OCI-M2 (cell line): ENCODE data around the gene MATN4.

Source experiments
- DNase-seq: peaks from one replicate; lab custom pipeline; 2025; ENCODE audit not compliant: unreplicated experiment; lab: John Stamatoyannopoulos, UW

Gene MATN4

GRCh38 chr20:45341579-45341938 lies 33.5 kb upstream of the MATN4 start:
- no peak for DNase-seq

DNA sequence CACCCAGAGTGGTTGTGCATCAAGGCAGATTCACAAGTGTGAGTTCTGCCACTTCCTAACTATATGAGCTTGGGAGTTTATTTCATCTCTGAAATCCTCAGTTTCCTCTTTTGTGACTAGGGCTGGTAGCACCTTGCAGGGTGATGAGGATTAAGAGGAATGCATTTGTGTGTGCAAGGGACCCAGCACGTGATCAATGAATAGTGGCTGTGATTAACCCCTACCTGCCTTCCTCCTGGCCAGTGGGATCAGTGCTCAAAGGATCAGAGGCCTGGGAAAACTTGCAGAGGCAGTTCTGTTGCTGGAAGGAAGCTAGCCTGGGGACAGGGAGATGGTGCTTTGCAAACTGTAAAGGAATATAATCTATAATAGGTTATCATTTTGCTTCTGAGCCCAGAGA lies 32.9 kb upstream of the MATN4 start:
- DNase-seq, result no peak

- no peak for DNase-seq
Observed at GRCh38 chr20:45340236-45340847, 32.2 kb upstream of the MATN4 start.

DNA sequence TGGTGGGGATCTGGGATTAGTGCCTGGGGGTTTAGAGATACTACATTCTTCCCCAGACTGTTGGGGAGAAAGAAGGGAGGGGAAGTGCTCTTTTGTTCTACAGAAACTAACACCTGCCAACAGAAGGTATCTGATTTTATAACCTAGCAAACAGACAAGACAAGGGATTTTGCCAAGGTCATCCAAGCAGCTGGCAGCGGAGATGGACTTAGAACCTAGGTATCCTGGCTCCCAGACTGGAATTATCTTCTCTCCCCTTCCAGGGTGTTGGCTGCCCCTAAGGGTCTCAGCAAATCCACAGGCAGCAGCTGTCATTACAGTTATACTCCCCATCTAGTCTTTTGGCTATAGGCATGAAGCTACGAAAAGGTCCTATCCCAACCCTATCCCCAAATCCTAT lies 31.7 kb upstream of the MATN4 start:
- DNase-seq, result no peak

DNA sequence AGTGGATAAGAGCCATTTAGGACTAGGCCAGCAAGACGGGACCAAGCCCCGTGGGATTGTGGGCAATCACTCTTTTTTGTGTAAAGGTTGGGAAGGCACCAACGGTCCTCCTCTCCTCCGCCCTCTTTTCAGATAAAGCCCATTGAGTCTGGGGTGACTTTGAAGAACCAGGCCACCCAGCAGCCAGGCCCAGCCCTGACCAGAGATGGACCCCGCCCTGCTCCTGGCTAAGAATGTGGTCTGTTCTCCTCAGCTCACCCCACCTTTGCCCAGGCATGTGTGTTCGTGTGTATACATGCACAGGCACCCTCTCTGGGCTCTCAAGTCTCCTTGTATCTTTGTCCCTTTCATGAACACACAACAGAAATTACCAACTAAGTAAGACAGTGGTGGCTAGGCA lies 31.0 kb upstream of the MATN4 start:
- DNase-seq, result no peak

GRCh38 chr20:45338121-45339030 lies 30.3 kb upstream of the MATN4 start:
- DNase-seq, result no peak

GRCh38 chr20:45337367-45338120 lies 29.4 kb upstream of the MATN4 start:
- no peak for DNase-seq

DNA sequence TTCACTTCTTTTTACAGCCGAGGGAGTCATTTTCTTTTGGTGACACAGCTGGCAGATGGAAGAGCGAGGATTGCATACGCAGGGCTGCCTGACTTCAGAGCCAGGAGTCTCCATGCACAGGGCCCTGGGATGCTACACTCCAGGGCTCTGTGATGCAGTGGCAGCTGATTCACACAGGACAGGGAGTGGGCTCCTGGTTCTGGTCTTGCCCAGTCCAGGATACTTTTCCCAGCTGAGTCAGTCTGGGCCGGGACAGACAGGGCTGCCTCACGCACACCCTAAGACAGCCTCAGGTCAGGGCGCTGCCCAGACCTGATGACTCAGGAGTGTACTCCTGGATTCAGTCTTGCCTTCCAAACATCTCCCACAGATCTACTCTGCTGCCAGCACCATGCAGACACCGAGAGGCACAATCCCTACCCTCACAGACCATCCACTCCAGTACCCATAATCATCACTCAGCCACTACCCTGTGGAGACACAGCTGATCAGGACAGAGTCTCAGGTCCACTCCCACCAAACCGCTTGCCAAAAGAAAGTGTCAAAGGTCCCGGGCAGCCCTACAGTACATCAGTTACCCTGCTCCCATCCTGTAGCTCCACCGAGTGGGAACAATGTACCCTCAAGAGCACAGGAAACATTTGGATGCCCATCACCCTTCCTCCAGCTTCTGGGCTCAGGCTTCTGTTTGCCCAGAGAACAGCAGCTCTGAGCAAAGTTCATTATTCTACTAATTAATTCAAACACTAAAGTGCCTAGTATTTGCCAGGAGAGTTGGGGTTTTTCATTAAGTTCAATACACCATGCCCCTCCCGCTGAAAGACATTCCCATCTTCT lies 28.6 kb upstream of the MATN4 start:
- DNase-seq, result no peak

DNA sequence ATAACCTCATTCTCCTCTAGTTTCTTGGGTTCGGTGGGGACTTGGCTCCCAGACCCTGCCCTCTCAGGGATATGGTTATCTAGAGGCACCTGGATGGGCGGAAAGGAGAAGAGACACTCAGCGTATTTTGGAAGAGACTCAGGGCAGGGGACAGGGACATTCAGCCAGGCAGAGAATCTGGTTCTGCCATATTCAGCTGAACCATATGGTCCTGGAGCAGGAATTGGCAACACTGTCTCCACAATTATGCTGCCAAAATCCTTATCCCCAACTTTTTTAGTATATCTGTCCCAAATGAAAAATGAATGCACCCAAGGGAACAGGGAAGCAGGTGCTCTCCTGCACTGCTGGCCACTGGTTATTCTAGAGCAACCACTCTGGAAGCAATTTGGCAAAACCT lies 22.4 kb upstream of the MATN4 start:
- no peak for DNase-seq

DNA sequence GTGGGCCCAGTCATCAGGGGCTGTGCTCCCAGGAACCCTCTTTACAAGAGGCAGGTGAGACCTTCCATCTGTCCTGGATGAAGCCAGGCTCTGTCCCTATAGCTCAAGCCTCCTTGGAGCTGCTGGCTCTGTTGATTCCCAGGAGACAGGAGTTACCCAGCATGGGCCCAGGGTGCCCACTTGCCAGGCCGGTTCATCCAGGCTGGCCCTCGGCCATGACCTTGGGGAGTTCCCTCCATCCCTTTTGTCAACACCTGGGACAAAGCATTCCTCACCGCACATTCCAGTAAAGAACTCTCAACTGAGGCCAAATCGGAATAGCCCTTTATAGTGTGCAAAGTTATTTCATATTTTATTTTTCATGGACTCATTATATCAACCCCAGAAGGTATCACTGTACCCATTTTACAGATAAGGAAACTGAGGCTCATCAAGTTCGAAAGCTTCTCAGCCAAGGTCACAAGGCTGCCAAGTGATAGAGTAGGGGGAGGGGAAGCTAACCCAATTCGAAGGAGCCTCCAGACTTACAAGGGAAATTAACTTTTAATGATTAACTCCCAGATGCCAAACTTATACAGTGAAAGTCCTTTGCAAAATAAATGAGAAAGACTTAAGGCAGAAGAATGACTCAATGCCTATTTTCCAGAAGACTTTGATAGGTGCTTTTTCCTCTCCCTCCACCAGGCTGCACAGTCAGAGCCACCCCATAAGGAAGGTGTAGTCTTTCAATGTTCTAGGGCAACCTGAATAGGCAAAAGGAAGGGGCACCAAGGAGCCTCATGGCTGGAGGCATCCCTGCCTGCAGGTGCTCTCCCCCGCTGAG lies 21.6 kb upstream of the MATN4 start:
- no peak for DNase-seq

DNA sequence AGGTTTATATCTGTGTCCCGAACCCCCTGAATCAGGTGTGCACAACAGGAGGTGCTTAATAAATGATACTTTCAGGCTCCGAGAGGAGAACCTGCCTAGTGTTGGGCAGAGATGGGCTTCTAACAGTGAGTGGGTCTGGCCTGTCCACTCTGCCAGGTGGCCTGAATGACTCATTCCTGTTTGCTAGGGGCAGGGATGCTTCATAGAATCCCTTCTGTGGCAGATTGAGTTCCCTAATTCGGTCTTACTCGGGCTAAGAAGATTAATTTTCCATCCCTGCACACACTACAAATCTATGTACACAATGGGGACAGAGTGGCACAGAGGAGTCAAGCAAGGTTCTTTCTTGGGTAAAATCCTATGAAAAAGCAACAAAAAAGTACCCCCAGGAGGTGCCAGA lies 20.4 kb upstream of the MATN4 start:
- DNase-seq, result no peak

DNA sequence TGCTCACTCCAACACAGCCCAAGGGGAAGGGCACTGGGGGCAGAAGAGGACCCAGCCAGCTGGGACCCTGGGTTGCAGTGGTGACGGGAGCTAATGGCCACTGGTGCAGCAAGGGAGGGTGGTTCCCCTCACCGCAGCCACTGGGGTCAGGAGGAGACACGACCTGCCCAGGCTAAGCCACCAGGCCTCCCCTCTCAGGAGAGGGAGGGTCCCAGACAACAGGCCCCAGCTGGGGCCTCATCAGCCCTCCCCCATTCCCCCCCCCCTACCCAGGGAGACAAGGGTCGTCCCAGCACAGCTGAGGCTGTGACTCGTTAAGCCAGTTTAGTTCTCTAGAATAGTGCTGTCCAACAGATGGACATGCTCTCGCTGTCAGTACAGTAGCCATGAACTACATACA lies 17.3 kb upstream of the MATN4 start:
- no peak for DNase-seq

GRCh38 chr20:45323731-45324130 lies 15.6 kb upstream of the MATN4 start:
- DNase-seq, result no peak

GRCh38 chr20:45322952-45323383 lies 14.9 kb upstream of the MATN4 start:
- no peak for DNase-seq

- no peak for DNase-seq
Observed at GRCh38 chr20:45320948-45321595, 13.0 kb upstream of the MATN4 start.

GRCh38 chr20:45318948-45319347 lies 10.8 kb upstream of the MATN4 start:
- DNase-seq, result no peak

DNA sequence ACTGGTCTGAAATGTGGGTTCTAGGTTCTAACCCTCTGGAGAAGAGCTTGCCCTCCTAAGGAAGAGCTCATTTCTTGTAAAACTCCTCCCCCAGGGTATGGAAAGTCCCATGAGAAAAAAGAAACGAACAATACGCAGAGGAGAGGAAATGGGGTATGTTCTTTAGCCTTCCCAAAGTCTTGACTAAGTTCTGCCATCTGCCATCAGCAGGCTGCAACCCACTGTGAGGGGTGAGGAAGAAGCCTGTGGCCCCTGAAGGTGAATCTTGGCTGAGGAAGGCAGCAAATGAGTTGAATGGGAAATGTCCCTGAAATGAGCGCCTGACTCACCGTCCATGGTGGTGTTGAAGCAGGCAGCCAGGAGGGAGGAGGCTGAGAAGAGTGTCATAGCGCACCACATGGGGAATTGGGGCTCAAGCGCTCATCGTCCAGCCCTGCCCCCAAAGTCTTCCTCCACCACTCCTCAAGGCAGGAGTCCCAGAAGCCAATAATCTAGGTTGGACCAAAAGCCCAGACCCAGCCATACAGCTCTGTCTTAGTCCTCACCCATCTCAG lies 10.4 kb upstream of the MATN4 start:
- DNase-seq, result no peak

DNA sequence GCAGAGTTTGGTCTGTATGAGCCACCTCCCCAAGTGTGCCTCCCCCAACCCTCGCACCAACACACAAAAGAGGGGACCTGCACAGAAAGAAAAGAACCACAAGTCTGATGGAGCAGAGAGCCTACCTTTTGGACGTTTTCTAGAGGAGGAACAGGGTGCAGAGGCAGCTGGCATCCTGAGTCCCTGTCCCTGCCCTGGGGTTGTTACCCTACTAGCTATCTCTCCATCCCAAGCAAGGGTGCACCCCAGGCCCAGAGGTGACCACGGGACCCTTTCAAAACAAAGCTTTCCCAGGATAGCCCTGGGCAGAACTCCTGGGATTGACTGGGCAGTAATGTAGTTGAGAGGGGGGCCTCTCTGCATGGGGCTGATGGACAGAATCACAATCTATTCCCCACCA lies 9.7 kb upstream of the MATN4 start:
- no peak for DNase-seq
